Testis (tissue), 3 donors: Measurements from ENCODE around the gene AUH. TPM values are rescaled to one million over a fixed set of nuclear protein-coding genes. Genes with fewer than 3 reads are reported as not detected.
"Not testable (repeated sequence)": the region's sequence is repeated elsewhere in the genome, so short reads cannot be mapped to it uniquely, and the experiment has no call there.

Experiments used
- DNase-seq: peaks from one replicate; pipeline ENCODE4 v3.0.0-alpha.2; 2019
- H3K27ac ChIP-seq, 2 donors: fragments of 200-600 bp; sonication (generic); one replicate each; pipeline ENCODE4 v1.5.1; 2019
- H3K27me3 ChIP-seq: fragments of 200-600 bp; sonication (generic); one replicate; pipeline ENCODE4 v1.5.1; 2019
- H3K36me3 ChIP-seq: fragments of 200-600 bp; sonication (generic); one replicate; pipeline ENCODE4 v1.5.1; 2017; ENCODE audit warnings: low read depth; ENCODE audit errors: missing control alignments
- H3K4me1 ChIP-seq: fragments of 200-600 bp; sonication (generic); one replicate; pipeline ENCODE4 v1.5.1; 2019
- H3K4me3 ChIP-seq, 2 donors: fragments of 200-600 bp; sonication (generic); one replicate each; pipeline ENCODE4 v1.5.1; 2017 to 2019
- H3K9me3 ChIP-seq: fragments of 200-600 bp; sonication (generic); one replicate; pipeline ENCODE4 v1.5.1; 2017
- CTCF ChIP-seq, 3 experiments: fragments of 450-650 bp in 2 of 3; fragments of 200-600 bp in 1 of 3; sonication (generic) in 1 of 3; IDR thresholded peaks; one replicate each; pipeline ENCODE4 v1.5.1; 2016 to 2019; ENCODE audit warnings: antibody characterized with exemption in 3 of 3, mild to moderate bottlenecking in 2 of 3, moderate library complexity in 1 of 3
- POLR2A ChIP-seq: fragments of 450-650 bp; IDR thresholded peaks from one replicate; pipeline ENCODE4 v1.6.1; 2017; ENCODE audit warnings: antibody characterized with exemption, mild to moderate bottlenecking, moderate library complexity
- WGBS, 2 donors: methylation state at CpG; one replicate each; pipeline ENCODE4 v1.1.5; 2018; 5-methylcytosine and 5-hydroxymethylcytosine counted together
- intact Hi-C: fragments of 100-400 bp; cut with DNase I; formaldehyde crosslinking; loops from one replicate; pipeline ENCODE4 v1.15.1; 2023; ENCODE audit warnings: low total_unique reads
- polyA plus RNA-seq: library from polyadenylated mRNA; stranded (reverse); fragments of 350-450 nt; fragmentation: Illumina TruSeq; extraction: RNeasy Lipid Tissue Mini Kit (QIAGEN cat#74804); gene quantifications from one replicate; pipeline ENCODE4 v1.2.3, GENCODE V29; 2014; ENCODE audit warnings: low read depth, low replicate concordance; ENCODE audit not compliant: insufficient read depth
- total RNA-seq, 2 donors: library from RNA; depleted of rRNA; stranded (reverse); fragments of >200 nt; gene quantifications; one replicate each; pipeline ENCODE4 v1.2.3, GENCODE V29; 2016

Gene AUH
- total and polyA plus RNA-seq, 3 donors from 2014 or later, result 9.1 to 33.9 (median 31.7) TPM

GRCh38 chr9:91383577-91383976 lies 21.9 kb upstream of the AUH start:
- Histone ChIP-seq H3K4me1 (no peaks in the 10 kb centered on the region), H3K27me3 (no peaks in the 10 kb centered on the region), H3K36me3 (no peaks in the 10 kb centered on the region), H3K9me3 (no peaks in the 10 kb centered on the region), H3K27ac (no peak overlapping the region), H3K4me3 (no peak overlapping the region)
- intact Hi-C loops, result no loop called here
- no peak for DNase-seq
- TF ChIP-seq CTCF (IDR thresholded peaks at IDR 0.05) (no peak), POLR2A (no peak)

- intact Hi-C loops, result no loop called here
- 93 to 96% methylated on average over 4 of the region's 4 CpGs for WGBS, 2 donors
- no peak for DNase-seq
- no peak overlapping the region for H3K27ac ChIP-seq
- H3K4me1 ChIP-seq, result no peaks in the 10 kb centered on the region
- TF ChIP-seq CTCF (IDR thresholded peaks at IDR 0.05) (no peak), POLR2A (no peak)
- no peaks in the 10 kb centered on the region for H3K9me3 ChIP-seq
- no peak overlapping the region for H3K4me3 ChIP-seq
- H3K36me3 ChIP-seq, result no peaks in the 10 kb centered on the region
- H3K27me3 ChIP-seq, result no peaks in the 10 kb centered on the region
These were observed 20.6 kb upstream of the AUH start for GRCh38 chr9:91382298-91382697.

- H3K27me3 ChIP-seq, result no peaks in the 10 kb centered on the region
- H3K4me3 ChIP-seq, result no peak overlapping the region
- 76 to 83% methylated on average over 3 of the region's 3 CpGs for WGBS, 2 donors
- DNase-seq, result no peak
- intact Hi-C loops, result no loop called here
- TF ChIP-seq CTCF (IDR thresholded peaks at IDR 0.05) (no peak), POLR2A (no peak)
- no peak overlapping the region for H3K27ac ChIP-seq
- H3K36me3 ChIP-seq, result no peaks in the 10 kb centered on the region
- no peaks in the 10 kb centered on the region for H3K9me3 ChIP-seq
- no peaks in the 10 kb centered on the region for H3K4me1 ChIP-seq
These were observed 17.7 kb upstream of the AUH start for GRCh38 chr9:91379426-91379825.

GRCh38 chr9:91378695-91379127 lies 17.0 kb upstream of the AUH start:
- Histone ChIP-seq H3K4me3 (no peak overlapping the region), H3K27ac (no peak overlapping the region), H3K4me1 (no peaks in the 10 kb centered on the region), H3K9me3 (no peaks in the 10 kb centered on the region), H3K36me3 (no peaks in the 10 kb centered on the region), H3K27me3 (no peaks in the 10 kb centered on the region)
- 91 to 93% methylated on average over 2 of the region's 2 CpGs for WGBS, 2 donors
- intact Hi-C loops, result no loop called here
- TF ChIP-seq CTCF (IDR thresholded peaks at IDR 0.05) (no peak), POLR2A (no peak)
- no peak for DNase-seq

GRCh38 chr9:91378054-91378453 lies 16.3 kb upstream of the AUH start:
- H3K27ac ChIP-seq, H3K36me3 ChIP-seq, DNase-seq, intact Hi-C loops, H3K27me3 ChIP-seq, H3K9me3 ChIP-seq, H3K4me1 ChIP-seq, H3K4me3 ChIP-seq: not testable (repeated sequence)
- 92 to 96% methylated on average over 3 of the region's 3 CpGs for WGBS, 2 donors
